CD14-positive monocyte (primary cell): ENCODE data around the gene DCLK2. TPM values are rescaled to one million over a fixed set of nuclear protein-coding genes. Genes with fewer than 3 reads are reported as not detected.

Experiments
- DNase-seq, 3 donors: peaks; one replicate each; pipeline ENCODE4 v3.0.0-alpha.2; 2011 to 2022
- H2AFZ ChIP-seq: 2 replicates; pipeline ENCODE4 v1.6.0; 2012; ENCODE audit warnings: mild to moderate bottlenecking, low read depth, low read length, inconsistent platforms; ENCODE audit not compliant: insufficient read depth, poor library complexity, severe bottlenecking
- H3K27ac ChIP-seq, 2 donors: 1 replicate in 1 of 2; 2 replicates in 1 of 2; pipeline ENCODE4 v1.5.1; 2012 to 2013; ENCODE audit warnings: low read length in 2 of 2, control low read depth in 1 of 2, inconsistent platforms in 1 of 2, low read depth in 1 of 2, mild to moderate bottlenecking in 1 of 2
- H3K27me3 ChIP-seq, 2 donors: one replicate each; pipeline versions ENCODE4 v1.6.0 to v1.6.1; 2011 to 2013; ENCODE audit warnings: low read length in 2 of 2; ENCODE audit not compliant: control insufficient read depth in 2 of 2, insufficient read depth in 2 of 2
- H3K36me3 ChIP-seq, 2 donors: replicated peaks in 1 of 2; 1 replicate in 1 of 2; 2 replicates in 1 of 2; pipeline versions ENCODE4 v1.5.1 to v1.6.1; 2012 to 2013; ENCODE audit warnings: low read length in 2 of 2, control low read depth in 1 of 2, inconsistent platforms in 1 of 2, mild to moderate bottlenecking in 1 of 2; ENCODE audit not compliant: insufficient read depth in 2 of 2, control insufficient read depth in 1 of 2
- H3K4me1 ChIP-seq, 2 donors: 1 replicate in 1 of 2; 2 replicates in 1 of 2; pipeline versions ENCODE4 v1.5.1 to v1.6.1; 2012 to 2013; ENCODE audit warnings: low read length in 2 of 2, control low read depth in 1 of 2, inconsistent platforms in 1 of 2, mild to moderate bottlenecking in 1 of 2, moderate library complexity in 1 of 2; ENCODE audit not compliant: insufficient read depth in 2 of 2, control insufficient read depth in 1 of 2
- H3K4me2 ChIP-seq: replicated peaks from 2 replicates; pipeline ENCODE3; 2012; ENCODE audit warnings: low read length, moderate library complexity, mild to moderate bottlenecking; ENCODE audit not compliant: poor library complexity, severe bottlenecking; ENCODE audit errors: extremely low read depth
- H3K4me3 ChIP-seq, 3 experiments: fragments of 200-600 bp in 1 of 3; sonication (generic) in 1 of 3; replicated peaks in 1 of 3; 1 replicate in 2 of 3; 2 replicates in 1 of 3; pipeline ENCODE4 v1.5.1; 2011 to 2013; ENCODE audit warnings: low read length in 3 of 3, mild to moderate bottlenecking in 3 of 3, control low read depth in 2 of 3, low read depth in 2 of 3, inconsistent platforms in 1 of 3, moderate library complexity in 1 of 3
- H3K79me2 ChIP-seq: 2 replicates; pipeline ENCODE4 v1.6.0; 2012; ENCODE audit warnings: mild to moderate bottlenecking, control low read depth, inconsistent platforms, low read length, moderate library complexity; ENCODE audit not compliant: insufficient read depth
- H3K9ac ChIP-seq: 2 replicates; pipeline ENCODE4 v1.6.0; 2017; ENCODE audit warnings: low read length, mild to moderate bottlenecking; ENCODE audit not compliant: insufficient read depth, poor library complexity, severe bottlenecking
- H3K9me3 ChIP-seq, 2 donors: replicated peaks in 1 of 2; 1 replicate in 1 of 2; 2 replicates in 1 of 2; pipeline versions ENCODE4 v1.5.1 to v1.6.1; 2012 to 2013; ENCODE audit warnings: low read length in 2 of 2, control low read depth in 1 of 2; ENCODE audit not compliant: control insufficient read depth in 1 of 2, insufficient read depth in 1 of 2
- H4K20me1 ChIP-seq: 2 replicates; pipeline ENCODE4 v1.6.0; 2012; ENCODE audit warnings: mild to moderate bottlenecking, low read length, control low read depth, moderate library complexity; ENCODE audit not compliant: insufficient read depth
- H3K27ac Mint-ChIP-seq, 7 donors: one replicate each; pipeline ENCODE4 v1.8.0; 2020; ENCODE audit warnings: mild to moderate bottlenecking in 7 of 7, mixed read lengths in 7 of 7, moderate library complexity in 6 of 7, inconsistent platforms in 2 of 7
- H3K27me3 Mint-ChIP-seq, 3 donors: one replicate each; pipeline ENCODE4 v1.8.0; 2021 to 2022; ENCODE audit warnings: low read depth in 3 of 3, mild to moderate bottlenecking in 3 of 3, mixed read lengths in 3 of 3, moderate library complexity in 3 of 3, inconsistent platforms in 1 of 3
- H3K36me3 Mint-ChIP-seq, 2 donors: one replicate each; pipeline ENCODE4 v1.8.0; 2020; ENCODE audit warnings: mixed read lengths in 2 of 2, inconsistent platforms in 1 of 2, mild to moderate bottlenecking in 1 of 2
- H3K4me1 Mint-ChIP-seq: one replicate; pipeline ENCODE4 v1.8.0; 2020; ENCODE audit warnings: mild to moderate bottlenecking, mixed read lengths
- H3K4me3 Mint-ChIP-seq, 2 donors: one replicate each; pipeline ENCODE4 v1.8.0; 2020; ENCODE audit warnings: mild to moderate bottlenecking in 2 of 2, mixed read lengths in 2 of 2, moderate library complexity in 1 of 2
- H3K9me3 Mint-ChIP-seq, 7 donors: one replicate each; pipeline ENCODE4 v1.8.0; 2020 to 2022; ENCODE audit warnings: mixed read lengths in 7 of 7, mild to moderate bottlenecking in 6 of 7, moderate library complexity in 6 of 7, inconsistent platforms in 2 of 7
- WGBS: methylation state at CpG from one replicate; pipeline ENCODE4 v1.1.5; 2013; ENCODE audit warnings: missing lambda C conversion rate; ENCODE audit not compliant: insufficient coverage; 5-methylcytosine and 5-hydroxymethylcytosine counted together
- intact Hi-C, 2 donors: fragments of 100-400 bp; cut with micrococcal nuclease; formaldehyde crosslinking; loops; one replicate each; pipeline versions ENCODE4 v1.15.0 to v1.15.1; 2023
- polyA plus RNA-seq, 3 donors: library from polyadenylated mRNA; depleted of rRNA in 1 of 3; unstranded in 2 of 3; stranded (reverse) in 1 of 3; fragments of 300-500 nt in 2 of 3; fragments of >200 nt in 1 of 3; fragmentation: Illumina TruSeq in 2 of 3; gene quantifications; 1 replicate in 2 of 3; 2 replicates in 1 of 3; pipeline ENCODE4 v1.2.3, GENCODE V29; 2012 to 2021
- TF ChIP-seq, protein P1 (sequence below): fragments of 200-600 bp; IDR thresholded peaks from one replicate; pipeline ENCODE4 v1.8.0; 2022; ENCODE audit warnings: antibody characterized with exemption, mild to moderate bottlenecking

DCLK2 gene
- polyA plus RNA-seq, 3 donors: 0.13 TPM; not detected in 2

DNA sequence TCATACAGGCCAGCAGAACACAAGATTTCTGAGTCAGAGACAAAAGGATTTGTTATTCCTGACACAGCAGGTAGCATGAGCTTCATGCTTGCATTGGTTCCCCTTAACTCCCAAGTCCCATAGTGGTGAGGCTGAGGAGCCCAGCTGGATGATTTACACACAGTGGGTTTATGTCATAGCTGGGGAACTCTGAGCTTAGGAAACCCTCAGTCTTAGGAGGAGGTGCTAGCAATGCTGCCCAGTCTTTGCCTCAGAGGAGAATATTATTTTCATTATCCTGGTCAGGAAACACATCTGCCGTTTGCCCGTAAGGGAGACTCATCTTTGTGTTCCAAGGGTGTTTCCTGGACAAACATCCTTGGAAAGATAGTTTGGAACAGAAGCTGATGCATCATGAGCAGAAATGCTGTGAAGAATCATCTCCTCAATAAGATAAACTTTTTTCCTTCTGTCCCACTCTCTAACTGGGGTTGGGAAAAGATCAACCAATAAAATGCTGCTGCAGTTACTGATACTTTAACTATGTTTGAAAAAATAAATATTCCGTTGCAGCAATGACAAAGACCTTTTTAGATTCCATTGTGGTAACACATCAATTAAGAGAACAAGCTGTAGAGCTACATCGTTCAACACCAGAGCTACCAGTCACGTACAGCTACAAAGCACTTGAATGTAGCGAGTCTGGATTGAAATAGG lies 146.8 kb downstream of the DCLK2 start:
- Mint-ChIP-seq H3K36me3 (no peaks in the 10 kb centered on the region), H3K4me1 (no peaks in the 10 kb centered on the region), H3K27ac (no peak overlapping the region), H3K27me3 (peaks cover 0 to 2% (median 0%) of the 10 kb centered on the region in 3 donors), H3K4me3 (no peak overlapping the region), H3K9me3 (no peaks in the 10 kb centered on the region)
- TF ChIP-seq, protein P1, sequence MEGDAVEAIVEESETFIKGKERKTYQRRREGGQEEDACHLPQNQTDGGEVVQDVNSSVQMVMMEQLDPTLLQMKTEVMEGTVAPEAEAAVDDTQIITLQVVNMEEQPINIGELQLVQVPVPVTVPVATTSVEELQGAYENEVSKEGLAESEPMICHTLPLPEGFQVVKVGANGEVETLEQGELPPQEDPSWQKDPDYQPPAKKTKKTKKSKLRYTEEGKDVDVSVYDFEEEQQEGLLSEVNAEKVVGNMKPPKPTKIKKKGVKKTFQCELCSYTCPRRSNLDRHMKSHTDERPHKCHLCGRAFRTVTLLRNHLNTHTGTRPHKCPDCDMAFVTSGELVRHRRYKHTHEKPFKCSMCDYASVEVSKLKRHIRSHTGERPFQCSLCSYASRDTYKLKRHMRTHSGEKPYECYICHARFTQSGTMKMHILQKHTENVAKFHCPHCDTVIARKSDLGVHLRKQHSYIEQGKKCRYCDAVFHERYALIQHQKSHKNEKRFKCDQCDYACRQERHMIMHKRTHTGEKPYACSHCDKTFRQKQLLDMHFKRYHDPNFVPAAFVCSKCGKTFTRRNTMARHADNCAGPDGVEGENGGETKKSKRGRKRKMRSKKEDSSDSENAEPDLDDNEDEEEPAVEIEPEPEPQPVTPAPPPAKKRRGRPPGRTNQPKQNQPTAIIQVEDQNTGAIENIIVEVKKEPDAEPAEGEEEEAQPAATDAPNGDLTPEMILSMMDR: no peak
- Histone ChIP-seq H3K9ac (no peak overlapping the region), H3K36me3 (no peaks in the 10 kb centered on the region), H3K27ac (no peak overlapping the region), H3K79me2 (no peaks in the 10 kb centered on the region), H3K4me2 (no peak overlapping the region), H3K9me3 (no peaks in the 10 kb centered on the region), H3K4me3 (no peak overlapping the region), H3K27me3 (no peaks in the 10 kb centered on the region), H2AFZ (no peak overlapping the region), H3K4me1 (no peaks in the 10 kb centered on the region), H4K20me1 (no peaks in the 10 kb centered on the region)
- DNase-seq: no peak
- intact Hi-C loops: no loop called here
- 100% methylated on average over 2 of the region's 6 CpGs for WGBS

GRCh38 chr4:150229520-150229919 lies 151.3 kb downstream of the DCLK2 start:
- no peaks in the 10 kb centered on the region for H3K27me3 ChIP-seq
- no peaks in the 10 kb centered on the region for H4K20me1 ChIP-seq
- H3K4me1 ChIP-seq: no peaks in the 10 kb centered on the region
- no peaks in the 10 kb centered on the region for H3K36me3 ChIP-seq
- intact Hi-C loops: no loop called here
- Mint-ChIP-seq H3K36me3 (no peaks in the 10 kb centered on the region), H3K9me3 (peaks cover 0 to 4% (median 0%) of the 10 kb centered on the region in 7 donors), H3K4me3 (no peak overlapping the region), H3K4me1 (no peaks in the 10 kb centered on the region), H3K27me3 (peaks cover 0 to 2% (median 0%) of the 10 kb centered on the region in 3 donors), H3K27ac (no peak overlapping the region)
- H3K9ac ChIP-seq: no peak overlapping the region
- no CpG with 5 or more reads among the region's 1 CpG for WGBS
- no peak for DNase-seq
- no peaks in the 10 kb centered on the region for H3K9me3 ChIP-seq
- TF ChIP-seq, protein P1: no peak
- no peak overlapping the region for H3K4me3 ChIP-seq
- H3K4me2 ChIP-seq: no peak overlapping the region
- no peak overlapping the region for H3K27ac ChIP-seq
- H3K79me2 ChIP-seq: no peaks in the 10 kb centered on the region
- H2AFZ ChIP-seq: no peak overlapping the region
